H1 (cell line): ENCODE results near the gene STX17. TPM values are rescaled to one million over a fixed set of nuclear protein-coding genes. Genes with fewer than 3 reads are reported as not detected.

Source experiments
- CTCF ChIA-PET: fragments of 300-600 bp; sonication (Branson Sonifier 250); formaldehyde crosslinking; loops from one replicate; lab custom pipeline; 2021; ENCODE audit not compliant: partially characterized antibody; lab: Charles Lee
- POLR2A ChIA-PET: fragments of 300-600 bp; sonication (Branson Sonifier 250); formaldehyde crosslinking; loops from one replicate; lab custom pipeline; 2021; ENCODE audit warnings: inconsistent platforms; ENCODE audit not compliant: partially characterized antibody; lab: Charles Lee
- DNase-seq, 2 experiments: peaks; one replicate each; pipeline versions ENCODE4 v3.0.0 to v3.0.0-alpha.2; 2010 to 2022; ENCODE audit warnings: low spot score in 2 of 2, low read depth in 1 of 2, mixed read lengths in 1 of 2
- FAIRE-seq: peaks from 2 replicates; lab custom pipeline; 2011; peaks lifted over from hg19 to GRCh38; lab: Jason Lieb, UNC
- H2AFZ ChIP-seq: 2 replicates; pipeline ENCODE4 v1.8.1; 2012; ENCODE audit warnings: low read length, inconsistent platforms
- H2AK5ac ChIP-seq: 2 replicates; pipeline ENCODE4 v1.6.1; 2013; ENCODE audit warnings: low read depth, low read length
- H2BK120ac ChIP-seq: replicated peaks from 2 replicates; pipeline ENCODE3; 2013; ENCODE audit warnings: low read depth, low read length, inconsistent platforms
- H2BK12ac ChIP-seq: 2 replicates; pipeline ENCODE4 v1.6.1; 2013; ENCODE audit warnings: low read depth, low read length
- H2BK15ac ChIP-seq: 2 replicates; pipeline ENCODE4 v1.6.1; 2013; ENCODE audit warnings: low read length
- H2BK20ac ChIP-seq: 2 replicates; pipeline ENCODE4 v1.6.1; 2013; ENCODE audit warnings: low read length
- H2BK5ac ChIP-seq: 2 replicates; pipeline ENCODE4 v1.6.1; 2013; ENCODE audit warnings: low read depth, low read length
- H3K14ac ChIP-seq: 2 replicates; pipeline ENCODE4 v1.6.1; 2013; ENCODE audit warnings: inconsistent platforms; ENCODE audit not compliant: insufficient read length
- H3K18ac ChIP-seq: 2 replicates; pipeline ENCODE4 v1.6.1; 2013; ENCODE audit warnings: low read length; ENCODE audit errors: extremely low read depth
- H3K23ac ChIP-seq: 2 replicates; pipeline ENCODE4 v1.6.1; 2013; ENCODE audit warnings: inconsistent platforms; ENCODE audit not compliant: insufficient read length
- H3K23me2 ChIP-seq: 2 replicates; pipeline ENCODE4 v1.6.1; 2013; ENCODE audit warnings: low read depth, low read length
- H3K27ac ChIP-seq: 2 replicates; pipeline ENCODE4 v1.6.1; 2011; ENCODE audit warnings: low read depth, low read length, inconsistent platforms
- H3K27me3 ChIP-seq, 4 experiments: replicated peaks in 1 of 4; 1 replicate in 1 of 4; 2 replicates in 3 of 4; pipeline versions ENCODE4 v1.6.1 to v1.8.1; 2011 to 2013; ENCODE audit warnings: low read length in 3 of 4, mild to moderate bottlenecking in 3 of 4, inconsistent platforms in 2 of 4, mixed read lengths in 2 of 4, moderate library complexity in 1 of 4; ENCODE audit not compliant: control insufficient read depth in 3 of 4, insufficient read depth in 3 of 4; ENCODE audit errors: extremely low read depth in 1 of 4
- H3K36me3 ChIP-seq, 4 experiments: 2 replicates each; pipeline versions ENCODE4 v1.6.1 to v1.8.1; 2011 to 2013; ENCODE audit warnings: mild to moderate bottlenecking in 4 of 4, low read length in 3 of 4, moderate library complexity in 2 of 4, control low read depth in 1 of 4, inconsistent platforms in 1 of 4; ENCODE audit not compliant: insufficient read depth in 4 of 4, control insufficient read depth in 2 of 4
- H3K4ac ChIP-seq: replicated peaks from 2 replicates; pipeline ENCODE3; 2013; ENCODE audit warnings: low read length, low read depth, mixed read lengths, inconsistent platforms; ENCODE audit not compliant: insufficient read length
- H3K4me1 ChIP-seq, 4 experiments: replicated peaks in 1 of 4; 1 replicate in 1 of 4; 2 replicates in 3 of 4; pipeline versions ENCODE4 v1.6.1 to v1.8.1; 2011 to 2013; ENCODE audit warnings: low read length in 3 of 4, inconsistent platforms in 2 of 4, mixed read lengths in 1 of 4; ENCODE audit not compliant: insufficient read depth in 4 of 4, control insufficient read depth in 3 of 4
- H3K4me2 ChIP-seq, 2 experiments: 2 replicates each; pipeline versions ENCODE4 v1.6.1 to v1.8.1; 2011 to 2013; ENCODE audit warnings: low read depth in 2 of 2, low read length in 2 of 2, control low read depth in 1 of 2, inconsistent platforms in 1 of 2, mild to moderate bottlenecking in 1 of 2; ENCODE audit not compliant: insufficient read depth in 1 of 2
- H3K4me3 ChIP-seq, 4 experiments: fragments of 200-600, 300-600 bp in 1 of 4; sonication (generic), shearing (Covaris generic), sonication (Bioruptor Twin) in 1 of 4; 2 replicates each; pipeline versions ENCODE4 v1.5.1 to v1.8.1; 2011 to 2016; ENCODE audit warnings: low read length in 4 of 4, low read depth in 3 of 4, control low read depth in 2 of 4, inconsistent platforms in 2 of 4, mild to moderate bottlenecking in 2 of 4, mixed read lengths in 1 of 4, moderate library complexity in 1 of 4; ENCODE audit not compliant: insufficient read depth in 2 of 4; ENCODE audit errors: extremely low read depth in 1 of 4
- H3K56ac ChIP-seq: replicated peaks from 2 replicates; pipeline ENCODE3; 2013; ENCODE audit warnings: low read depth, mild to moderate bottlenecking, mixed read lengths, low read length, inconsistent platforms; ENCODE audit not compliant: insufficient read length
- H3K79me1 ChIP-seq: 2 replicates; pipeline ENCODE4 v1.6.1; 2013; ENCODE audit warnings: low read depth, low read length, control low read depth
- H3K79me2 ChIP-seq, 2 experiments: 2 replicates each; pipeline versions ENCODE4 v1.6.1 to v1.8.1; 2012 to 2013; ENCODE audit warnings: low read length in 2 of 2, mild to moderate bottlenecking in 2 of 2, inconsistent platforms in 1 of 2; ENCODE audit not compliant: insufficient read depth in 2 of 2, control insufficient read depth in 1 of 2
- H3K9ac ChIP-seq, 4 experiments: replicated peaks in 1 of 4; 1 replicate in 1 of 4; 2 replicates in 3 of 4; pipeline versions ENCODE4 v1.6.1 to v1.8.1; 2011 to 2013; ENCODE audit warnings: low read depth in 3 of 4, low read length in 3 of 4, control low read depth in 2 of 4, mild to moderate bottlenecking in 2 of 4, moderate library complexity in 2 of 4, inconsistent platforms in 1 of 4; ENCODE audit errors: extremely low read depth in 1 of 4
- H3K9me3 ChIP-seq, 2 experiments: 2 replicates each; pipeline versions ENCODE4 v1.6.1 to v1.8.1; 2012 to 2013; ENCODE audit warnings: mild to moderate bottlenecking in 2 of 2, moderate library complexity in 2 of 2, control low read depth in 1 of 2, inconsistent platforms in 1 of 2, low read depth in 1 of 2, low read length in 1 of 2, mixed read lengths in 1 of 2; ENCODE audit not compliant: insufficient read depth in 2 of 2
- H4K20me1 ChIP-seq, 2 experiments: replicated peaks in 1 of 2; 2 replicates each; pipeline versions ENCODE3 to v1.8.1; 2011 to 2013; ENCODE audit warnings: inconsistent platforms in 2 of 2, low read length in 2 of 2, mild to moderate bottlenecking in 1 of 2; ENCODE audit not compliant: insufficient read depth in 2 of 2, control insufficient read depth in 1 of 2
- H4K5ac ChIP-seq: 2 replicates; pipeline ENCODE4 v1.6.1; 2013; ENCODE audit warnings: low read length, low read depth, mixed read lengths, inconsistent platforms; ENCODE audit not compliant: insufficient read length
- H4K8ac ChIP-seq: 2 replicates; pipeline ENCODE4 v1.8.0; 2013; ENCODE audit warnings: mild to moderate bottlenecking, moderate library complexity, low read length, inconsistent platforms; ENCODE audit not compliant: insufficient read depth; ENCODE audit errors: extremely low read depth
- H4K91ac ChIP-seq: replicated peaks from 2 replicates; pipeline ENCODE3; 2013; ENCODE audit warnings: low read length, mixed read lengths, inconsistent platforms; ENCODE audit not compliant: insufficient read length
- CEBPB ChIP-seq: IDR thresholded peaks from 2 replicates; pipeline ENCODE4 v1.6.1; 2012; ENCODE audit warnings: low read depth, low read length
- HDAC2 ChIP-seq, 2 experiments: fragments of 300-600 bp in 1 of 2; sonication (generic) in 1 of 2; IDR thresholded peaks; 2 replicates each; pipeline ENCODE4 v1.6.1; 2011 to 2012; ENCODE audit warnings: low read depth in 2 of 2, low read length in 2 of 2, mild to moderate bottlenecking in 2 of 2, moderate library complexity in 2 of 2, borderline replicate concordance in 1 of 2, inconsistent platforms in 1 of 2
- NANOG ChIP-seq: IDR thresholded peaks from 2 replicates; pipeline ENCODE4 v1.6.1; 2011; ENCODE audit warnings: low read length, low read depth, mild to moderate bottlenecking, inconsistent platforms; ENCODE audit not compliant: insufficient read depth, poor library complexity, severe bottlenecking
- NRF1 ChIP-seq: IDR thresholded peaks from 2 replicates; pipeline ENCODE4 v1.6.1; 2011; ENCODE audit warnings: mild to moderate bottlenecking, low read depth, low read length, improper control_type of control experiment
- POU5F1 ChIP-seq: IDR thresholded peaks from 2 replicates; pipeline ENCODE4 v1.6.1; 2011; ENCODE audit warnings: low read depth, mild to moderate bottlenecking, low read length, moderate library complexity
- SIN3A ChIP-seq, 2 experiments: IDR thresholded peaks in 1 of 2; conservative IDR thresholded peaks in 1 of 2; 2 replicates each; pipeline ENCODE4 v1.6.1; 2011 to 2012; ENCODE audit warnings: low read length in 2 of 2, improper control_type of control experiment in 1 of 2, low read depth in 1 of 2, mild to moderate bottlenecking in 1 of 2
- TEAD4 ChIP-seq: IDR thresholded peaks from 2 replicates; pipeline ENCODE4 v1.6.1; 2012; ENCODE audit warnings: low read depth, low read length, inconsistent platforms, mixed read lengths
- WGBS, 2 experiments: shearing (Covaris generic) in 1 of 2; methylation state at CpG; one replicate each; pipeline versions ENCODE4 v1.1.6 to v1.1.7; 2013 to 2015; ENCODE audit warnings: low lambda C conversion rate in 2 of 2, mixed read lengths in 2 of 2, inconsistent platforms in 1 of 2, low coverage in 1 of 2, missing lambda C conversion rate in 1 of 2; ENCODE audit not compliant: insufficient replicate concordance in 2 of 2, insufficient coverage in 1 of 2, insufficient read length in 1 of 2; ENCODE audit errors: extremely low coverage in 1 of 2, missing lambda C conversion rate in 1 of 2; 5-methylcytosine and 5-hydroxymethylcytosine counted together
- polyA plus RNA-seq, 7 experiments: library from polyadenylated mRNA; depleted of rRNA in 3 of 7; stranded (reverse) in 5 of 7; unstranded in 2 of 7; fragments of >200 nt in 5 of 7; fragments of 200-250 nt in 2 of 7; gene quantifications; 1 replicate in 5 of 7; 2 replicates in 1 of 7; 4 replicates in 1 of 7; pipeline versions ENCODE4 v1.2.1 to v1.2.3, GENCODE V29; 2011 to 2013; ENCODE audit warnings: missing spikeins in 2 of 7, mixed read lengths in 2 of 7
- total RNA-seq: library from RNA; stranded (reverse); fragmentation: NEBNext Ultra II Directional; extraction: Animal tissue kit (Norgen Biotek cat#: 25700); gene quantifications from 2 replicates; pipeline ENCODE4 v1.2.1, GENCODE V29; 2021

The STX17 gene
- total and polyA plus RNA-seq, 2 of the 8 experiments (the other 6 are each of a cell fraction or from before 2014, with no cell fraction given): 4.5 to 16.3 TPM

- no peak for DNase-seq
- Histone ChIP-seq H3K27ac (no peak overlapping the region), H2BK5ac (no peak overlapping the region), H3K9ac (no peak overlapping the region), H2BK12ac (no peak overlapping the region), H4K20me1 (no peaks in the 10 kb centered on the region), H3K36me3 (no peaks in the 10 kb centered on the region), H2BK20ac (no peak overlapping the region), H3K79me1 (no peaks in the 10 kb centered on the region), H3K27me3 (no peaks in the 10 kb centered on the region), H3K9me3 (no peaks in the 10 kb centered on the region), H3K79me2 (no peaks in the 10 kb centered on the region), H2BK15ac (no peak overlapping the region), H3K23ac (no peak overlapping the region), H2BK120ac (no peak overlapping the region), H3K4me3 (no peak overlapping the region)
- ChIA-PET CTCF (interaction anchor here (0.5 to 1.4 kb wide), 5 partner anchors 20 to 1344 kb away, joined by 3 read pairs; no protein-coding TSS in a partner anchor), POLR2A (no interaction called here)
- FAIRE-seq: no peak
- peak; percentile 71 for TF ChIP-seq NANOG
- TF ChIP-seq POU5F1: no peak
- TF ChIP-seq TEAD4: 0 out of 2 replicates have a peak, but pooled peaks have one; percentile 37
- TF ChIP-seq NRF1: no peak
- TF ChIP-seq HDAC2 (IDR thresholded peaks at IDR 0.05; ENCODE audit: borderline replicate concordance in 1 of 2, low read depth in 2 of 2, low read length in 2 of 2): 0 out of 4 replicates have a peak, but pooled peaks of 1 of the 2 experiments have one; percentile 14
- TF ChIP-seq CEBPB: no peak
- TF ChIP-seq SIN3A (conservative IDR thresholded peaks at IDR 0.05 in 1 of 2, IDR thresholded peaks at IDR 0.05 in 1 of 2; ENCODE audit: low read depth in 1 of 2, low read length in 2 of 2): peak in 1 of 2 experiments; percentile 56; a peak in 1 of 4 replicates
- TF ChIP-seq, all 59 proteins: peak for 4
- 72% methylated on average over 2 of the region's 2 CpGs; no CpG with 5 or more reads in 1 of the 2 experiments for WGBS, 2 experiments
- Histone ChIP-seq H3K4me2 (no peak overlapping the region), H2AK5ac (no peak overlapping the region), H3K4ac (no peak overlapping the region), H2AFZ (no peak overlapping the region), H3K56ac (no peak overlapping the region), H4K91ac (no peak overlapping the region), H3K14ac (no peak overlapping the region), H4K5ac (no peak overlapping the region), H3K4me1 (peaks cover 0 to 9% (median 7%) of the 10 kb centered on the region in 4 experiments; a peak in 4 of 7 replicates), H3K18ac (no peak overlapping the region), H3K23me2 (no peaks in the 10 kb centered on the region), H4K8ac (no peak overlapping the region)
Measured at GRCh38 chr9:99967457-99967856, 61.0 kb downstream of the STX17 start.
